ENCODE measurements around the gene BAHCC1.

DNA sequence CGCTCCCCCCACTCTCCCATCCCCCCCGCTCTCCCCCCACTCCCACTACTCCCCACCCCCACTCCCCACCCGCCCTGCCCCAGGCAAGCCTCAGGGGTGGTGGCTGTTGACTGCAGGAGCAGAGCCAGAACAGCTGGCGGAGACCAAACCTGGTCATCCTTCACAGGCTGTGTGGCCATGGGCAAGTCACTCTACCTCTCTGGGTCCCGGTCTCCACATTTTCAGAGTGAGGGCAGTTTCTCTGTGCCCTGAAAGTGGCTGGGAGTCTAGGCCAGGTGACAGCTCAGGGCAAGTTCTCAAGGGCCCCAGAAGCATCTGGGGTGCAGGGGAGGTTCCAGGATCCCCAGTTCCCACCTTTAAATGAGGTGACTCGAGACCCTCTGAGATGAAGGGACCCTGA, 15.1 kb upstream of the BAHCC1 start:
- TF ChIP-seq, protein P1, sequence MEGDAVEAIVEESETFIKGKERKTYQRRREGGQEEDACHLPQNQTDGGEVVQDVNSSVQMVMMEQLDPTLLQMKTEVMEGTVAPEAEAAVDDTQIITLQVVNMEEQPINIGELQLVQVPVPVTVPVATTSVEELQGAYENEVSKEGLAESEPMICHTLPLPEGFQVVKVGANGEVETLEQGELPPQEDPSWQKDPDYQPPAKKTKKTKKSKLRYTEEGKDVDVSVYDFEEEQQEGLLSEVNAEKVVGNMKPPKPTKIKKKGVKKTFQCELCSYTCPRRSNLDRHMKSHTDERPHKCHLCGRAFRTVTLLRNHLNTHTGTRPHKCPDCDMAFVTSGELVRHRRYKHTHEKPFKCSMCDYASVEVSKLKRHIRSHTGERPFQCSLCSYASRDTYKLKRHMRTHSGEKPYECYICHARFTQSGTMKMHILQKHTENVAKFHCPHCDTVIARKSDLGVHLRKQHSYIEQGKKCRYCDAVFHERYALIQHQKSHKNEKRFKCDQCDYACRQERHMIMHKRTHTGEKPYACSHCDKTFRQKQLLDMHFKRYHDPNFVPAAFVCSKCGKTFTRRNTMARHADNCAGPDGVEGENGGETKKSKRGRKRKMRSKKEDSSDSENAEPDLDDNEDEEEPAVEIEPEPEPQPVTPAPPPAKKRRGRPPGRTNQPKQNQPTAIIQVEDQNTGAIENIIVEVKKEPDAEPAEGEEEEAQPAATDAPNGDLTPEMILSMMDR (IDR thresholded peaks at IDR 0.05; ENCODE audit: low read length): no peak
- no peak for TF ChIP-seq EZH2phosphoT487 (IDR thresholded peaks at IDR 0.05; ENCODE audit: low read length)
